K562 (cell line): Measurements from ENCODE around the gene VEGFB. TPM values are rescaled to one million over a fixed set of nuclear protein-coding genes. Genes with fewer than 3 reads are reported as not detected.

ENCODE experiments used
- ATAC-seq: fragments of 200-7000 bp; cut with Tn5 transposase; 3 replicates; pipeline ENCODE4 v1.9.1; 2020; ENCODE audit warnings: moderate library complexity
- BruUV-seq: library from RNA; stranded (reverse); fragments of 400-500 nt; replicated peaks from 2 replicates; lab custom pipeline; 2021; lab: Mats Ljungman, UMichigan
- CTCF ChIA-PET: fragments of 300-600 bp; formaldehyde crosslinking; extraction: SDS; loops from one replicate; lab custom pipeline; 2021; ENCODE audit warnings: low intra/inter-chr PET ratio; lab: Yijun Ruan, JAX
- POLR2A ChIA-PET: fragments of 300-600, 350-650 bp; sonication (Branson Sonifier 250); formaldehyde crosslinking; extraction: SDS; loops from one replicate; lab custom pipeline; 2021; ENCODE audit warnings: antibody characterized with exemption, inconsistent platforms; lab: Yijun Ruan, JAX
- DNase-seq, 4 experiments: peaks; one replicate each; pipeline versions ENCODE4 v3.0.0 to v3.0.0-alpha.2; 2011 to 2018; ENCODE audit warnings: low spot score in 3 of 4, mixed read lengths in 3 of 4; ENCODE audit errors: extremely low read depth in 1 of 4
- FAIRE-seq: peaks from 2 replicates; lab custom pipeline; 2011; peaks lifted over from hg19 to GRCh38; lab: Jason Lieb, UNC
- H2AFZ ChIP-seq: 2 replicates; pipeline ENCODE4 v1.6.0; 2011; ENCODE audit warnings: low read depth, low read length, control low read depth, inconsistent platforms
- H3K27ac ChIP-seq: fragments of 200-600 bp; 3 replicates; pipeline ENCODE4 v1.8.0; 2011; ENCODE audit warnings: low read depth, mild to moderate bottlenecking, control low read depth, inconsistent platforms, low read length, moderate library complexity, mixed read lengths; ENCODE audit errors: extremely low read depth
- H3K27me3 ChIP-seq, 2 experiments: fragments of 300-600 bp in 1 of 2; 2 replicates in 1 of 2; 3 replicates in 1 of 2; pipeline versions ENCODE4 v1.6.0 to v1.8.0; 2011; ENCODE audit warnings: inconsistent platforms in 2 of 2, low read length in 2 of 2, mild to moderate bottlenecking in 1 of 2, mixed read lengths in 1 of 2, moderate library complexity in 1 of 2; ENCODE audit not compliant: control insufficient read depth in 2 of 2, insufficient read depth in 2 of 2
- H3K36me3 ChIP-seq: fragments of 300-600 bp; 3 replicates; pipeline ENCODE4 v1.8.0; 2011; ENCODE audit warnings: mild to moderate bottlenecking, low read length, inconsistent platforms; ENCODE audit not compliant: control insufficient read depth, insufficient read depth
- H3K4me1 ChIP-seq, 2 experiments: fragments of 200-600 bp in 1 of 2; replicated peaks in 1 of 2; 2 replicates in 1 of 2; 3 replicates in 1 of 2; pipeline versions ENCODE4 v1.5.1 to v1.8.0; 2011; ENCODE audit warnings: inconsistent platforms in 2 of 2, low read length in 2 of 2, mild to moderate bottlenecking in 1 of 2, mixed read lengths in 1 of 2, moderate library complexity in 1 of 2; ENCODE audit not compliant: control insufficient read depth in 2 of 2, insufficient read depth in 2 of 2
- H3K4me2 ChIP-seq: 2 replicates; pipeline ENCODE4 v1.6.1; 2011; ENCODE audit warnings: low read length, control low read depth, inconsistent platforms, mixed read lengths; ENCODE audit not compliant: insufficient read depth
- H3K4me3 ChIP-seq: fragments of 200-600 bp; sonication (generic), shearing (Covaris generic); 2 replicates; pipeline ENCODE4 v1.5.1; 2016; ENCODE audit warnings: control low read depth, inconsistent platforms
- H3K79me2 ChIP-seq: fragments of 200-600 bp; 3 replicates; pipeline ENCODE4 v1.8.0; 2011; ENCODE audit warnings: low read length, inconsistent platforms; ENCODE audit not compliant: control insufficient read depth, insufficient read depth
- H3K9ac ChIP-seq, 2 experiments: 2 replicates each; pipeline versions ENCODE4 v1.6.0 to v1.6.1; 2011; ENCODE audit warnings: low read depth in 2 of 2, low read length in 2 of 2, control low read depth in 1 of 2, inconsistent platforms in 1 of 2, mild to moderate bottlenecking in 1 of 2, mixed read lengths in 1 of 2; ENCODE audit not compliant: insufficient read depth in 1 of 2
- H3K9me1 ChIP-seq: one replicate; pipeline ENCODE4 v1.6.0; 2011; ENCODE audit warnings: inconsistent platforms, mild to moderate bottlenecking, low read length, moderate library complexity; ENCODE audit not compliant: control insufficient read depth, insufficient read depth
- H3K9me3 ChIP-seq: replicated peaks from 2 replicates; pipeline ENCODE4 v1.5.1; 2011; ENCODE audit warnings: low read depth, low read length, inconsistent platforms; ENCODE audit not compliant: control insufficient read depth, insufficient read depth
- H4K20me1 ChIP-seq: replicated peaks from 2 replicates; pipeline ENCODE4 v1.6.1; 2011; ENCODE audit warnings: low read length, inconsistent platforms, mixed read lengths; ENCODE audit not compliant: control insufficient read depth, insufficient read depth
- HDAC2 ChIP-seq: fragments of 450-650 bp; IDR thresholded peaks from 2 replicates; pipeline ENCODE4 v1.6.1; 2016; ENCODE audit warnings: mild to moderate bottlenecking
- NBN ChIP-seq: fragments of 450-650 bp; IDR thresholded peaks from 2 replicates; pipeline ENCODE4 v1.6.1; 2016; ENCODE audit warnings: low read depth, mild to moderate bottlenecking
- PHTF2 ChIP-seq: fragments of 250-450 bp; sonication (Bioruptor Pico); IDR thresholded peaks from 2 replicates; pipeline ENCODE4 v1.5.0; 2021; ENCODE audit warnings: mild to moderate bottlenecking
- POLR2G ChIP-seq: fragments of 200-400 bp; formaldehyde crosslinking; IDR thresholded peaks from 2 replicates; pipeline ENCODE4 v1.6.1; 2017; ENCODE audit warnings: low read depth, mild to moderate bottlenecking, antibody characterized with exemption, low read length, moderate library complexity
- RBFOX2 ChIP-seq: fragments of 200-400 bp; formaldehyde crosslinking; IDR thresholded peaks from 2 replicates; pipeline ENCODE4 v1.6.1; 2017; ENCODE audit warnings: low read depth, mild to moderate bottlenecking, low read length, moderate library complexity
- RBM39 ChIP-seq: fragments of 200-400 bp; formaldehyde crosslinking; optimal IDR thresholded peaks from 2 replicates; pipeline ENCODE3; 2018; ENCODE audit warnings: low read depth, low read length
- ZNF57 ChIP-seq: fragments of 450-650 bp; formaldehyde crosslinking; IDR thresholded peaks from 2 replicates; pipeline ENCODE4 v1.4.0; 2020; ENCODE audit warnings: mild to moderate bottlenecking, moderate library complexity
- WGBS: fragments of 100-300 bp; shearing (Covaris generic); methylation state at CpG from one replicate; pipeline ENCODE4 v1.1.6; 2016; ENCODE audit warnings: low coverage, mixed read lengths; ENCODE audit not compliant: insufficient coverage; ENCODE audit errors: missing lambda C conversion rate; 5-methylcytosine and 5-hydroxymethylcytosine counted together
- in situ Hi-C: fragments of 300-500 bp; cut with MboI; formaldehyde crosslinking; loops from 4 replicates; pipeline ENCODE4 v1.15.0; 2018; ENCODE audit warnings: inconsistent platforms, mixed read lengths
- intact Hi-C: fragments of 100-400 bp; cut with micrococcal nuclease; formaldehyde crosslinking; loops from 2 replicates; pipeline ENCODE4 v1.14.2; 2022
- polyA plus RNA-seq, 8 experiments: library from polyadenylated mRNA; depleted of rRNA in 4 of 8; stranded (reverse) in 5 of 8; unstranded in 3 of 8; fragments of >200 nt; fragmentation: Nextera tagmentation in 2 of 8; fragmentation: Illumina TruSeq in 1 of 8; extraction: Ambion mirVana in 2 of 8; extraction: Trizol in 1 of 8; gene quantifications; 2 replicates each; pipeline versions ENCODE4 v1.2.1 to v1.2.3, GENCODE V29; 2011 to 2014; ENCODE audit warnings: inconsistent platforms in 1 of 8, missing spikeins in 1 of 8
- total RNA-seq, 7 experiments: library from RNA; depleted of rRNA in 6 of 7; stranded (reverse); fragments of >200 nt in 6 of 7; fragmentation: Illumina TruSeq in 2 of 7; extraction: Trizol in 2 of 7; gene quantifications; 2 replicates each; pipeline versions ENCODE4 v1.2.1 to v1.2.3, GENCODE V29; 2011 to 2021; ENCODE audit warnings: low replicate concordance in 1 of 7
- TF ChIP-seq, protein P1 (sequence below): fragments of 450-650 bp; formaldehyde crosslinking; IDR thresholded peaks from 2 replicates; pipeline ENCODE4 v1.4.0; 2022; ENCODE audit warnings: mild to moderate bottlenecking, moderate library complexity
- TF ChIP-seq, protein P2 (sequence below): sonication (generic); formaldehyde crosslinking; IDR thresholded peaks from 2 replicates; pipeline ENCODE4 v1.8.0; 2022; ENCODE audit warnings: missing genetic modification reagents, mild to moderate bottlenecking, moderate library complexity, borderline replicate concordance

The VEGFB gene
- total and polyA plus RNA-seq, 9 of the 15 experiments (the other 6 are each of a cell fraction or from before 2014, with no cell fraction given), result 11.0 to 83.4 (median 25.7) TPM

DNA sequence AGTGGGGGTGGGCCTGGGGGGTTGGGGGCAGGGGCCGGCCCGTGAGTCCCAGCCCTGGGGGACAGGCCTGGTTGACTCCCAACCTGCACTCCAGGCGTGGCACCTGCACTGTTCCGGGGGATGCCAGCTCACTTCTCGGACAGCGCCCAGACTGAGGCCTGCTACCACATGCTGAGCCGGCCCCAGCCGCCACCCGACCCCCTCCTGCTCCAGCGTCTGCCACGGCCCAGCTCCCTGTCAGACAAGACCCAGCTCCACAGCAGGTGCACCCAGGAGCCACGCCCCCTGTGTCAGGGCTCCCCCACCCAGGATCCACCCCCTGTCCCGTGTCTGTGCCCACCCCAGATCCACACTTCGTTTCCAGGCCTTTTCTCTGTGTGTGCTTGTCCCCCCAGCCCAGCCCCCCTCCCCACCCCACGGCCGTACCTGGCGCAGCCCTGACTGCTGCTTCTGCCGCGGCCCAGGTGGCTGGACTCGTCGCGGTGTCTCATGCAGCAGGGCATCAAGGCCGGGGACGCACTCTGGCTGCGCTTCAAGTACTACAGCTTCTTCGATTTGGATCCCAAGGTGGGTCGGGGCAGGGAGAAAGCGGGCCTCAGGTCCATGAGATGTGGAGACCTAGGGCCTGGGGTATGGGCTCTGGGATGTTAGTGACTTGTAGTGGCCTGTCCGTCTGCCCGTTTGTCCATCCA is 23.1 kb upstream of the VEGFB start:
- no peak overlapping the region for H2AFZ ChIP-seq
- H3K9me3 ChIP-seq, result no peaks in the 10 kb centered on the region
- no peaks in the 10 kb centered on the region for H4K20me1 ChIP-seq
- BruUV-seq, result no TSS peak
- H3K36me3 ChIP-seq, result peaks cover 84% of the 10 kb centered on the region; the same call in 2 of the 3 replicates
- POLR2A ChIA-PET, result interaction anchor here (0.6 to 7.8 kb wide), 3 partner anchors 14 to 39 kb away, joined by 3 to 77 read pairs (median 4); partner anchors contain the start of genes NUDT22 and TRPT1
- CTCF ChIA-PET, result no interaction called here
- H3K27ac ChIP-seq, result no peak overlapping the region
- intact Hi-C loops (no loop called here), in situ Hi-C loops (no loop called here)
- no peak overlapping the region for H3K4me2 ChIP-seq
- no peak overlapping the region for H3K4me3 ChIP-seq
- peaks cover 8% of the 10 kb centered on the region for H3K9me1 ChIP-seq
- FAIRE-seq (no peak), DNase-seq (no peak), ATAC-seq (no peak)
- no peaks in the 10 kb centered on the region for H3K27me3 ChIP-seq
- peak overlapping the region in 1 of 2 experiments; percentile 43; a peak in 1 of 4 replicates for H3K9ac ChIP-seq
- peaks cover 39% of the 10 kb centered on the region for H3K79me2 ChIP-seq
- TF ChIP-seq POLR2G, result 0 out of 2 replicates have a peak, but pooled peaks have one; percentile 11
- TF ChIP-seq RBM39, result no peak
- TF ChIP-seq PHTF2 (CRISPR knock-in tag), result no peak
- no peak for TF ChIP-seq HDAC2
- no peak for TF ChIP-seq NBN
- TF ChIP-seq, protein P1, sequence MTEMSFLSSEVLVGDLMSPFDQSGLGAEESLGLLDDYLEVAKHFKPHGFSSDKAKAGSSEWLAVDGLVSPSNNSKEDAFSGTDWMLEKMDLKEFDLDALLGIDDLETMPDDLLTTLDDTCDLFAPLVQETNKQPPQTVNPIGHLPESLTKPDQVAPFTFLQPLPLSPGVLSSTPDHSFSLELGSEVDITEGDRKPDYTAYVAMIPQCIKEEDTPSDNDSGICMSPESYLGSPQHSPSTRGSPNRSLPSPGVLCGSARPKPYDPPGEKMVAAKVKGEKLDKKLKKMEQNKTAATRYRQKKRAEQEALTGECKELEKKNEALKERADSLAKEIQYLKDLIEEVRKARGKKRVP (CRISPR knock-in tag), result no peak
- TF ChIP-seq, protein P2, sequence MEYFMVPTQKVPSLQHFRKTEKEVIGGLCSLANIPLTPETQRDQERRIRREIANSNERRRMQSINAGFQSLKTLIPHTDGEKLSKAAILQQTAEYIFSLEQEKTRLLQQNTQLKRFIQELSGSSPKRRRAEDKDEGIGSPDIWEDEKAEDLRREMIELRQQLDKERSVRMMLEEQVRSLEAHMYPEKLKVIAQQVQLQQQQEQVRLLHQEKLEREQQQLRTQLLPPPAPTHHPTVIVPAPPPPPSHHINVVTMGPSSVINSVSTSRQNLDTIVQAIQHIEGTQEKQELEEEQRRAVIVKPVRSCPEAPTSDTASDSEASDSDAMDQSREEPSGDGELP (CRISPR knock-in tag), result no peak
- 0 out of 2 replicates have a peak, but pooled peaks have one; percentile 45 for TF ChIP-seq RBFOX2
- no peak for TF ChIP-seq ZNF57 (CRISPR knock-in tag)
- H3K4me1 ChIP-seq, result peaks cover 11 to 41% of the 10 kb centered on the region in 2 experiments
- WGBS, result 95% methylated on average over 16 of the region's 30 CpGs
